HFFc6 (cell line): ENCODE measurements around the gene PRUNE2. TPM values are rescaled to one million over a fixed set of nuclear protein-coding genes. Genes with fewer than 3 reads are reported as not detected.

Experiments used
- DNase-seq: peaks from one replicate; pipeline ENCODE4 v3.0.0-alpha.2; 2018
- H3K27ac Mint-ChIP-seq: 2 replicates; pipeline ENCODE4 v1.8.0; 2020; ENCODE audit warnings: mild to moderate bottlenecking, mixed read lengths
- H3K27me3 Mint-ChIP-seq: 2 replicates; pipeline ENCODE4 v1.8.0; 2021; ENCODE audit warnings: mild to moderate bottlenecking, moderate library complexity, mixed read lengths; ENCODE audit not compliant: insufficient read depth
- H3K36me3 Mint-ChIP-seq: 2 replicates; pipeline ENCODE4 v1.8.0; 2021; ENCODE audit warnings: low read depth, mixed read lengths
- H3K4me1 Mint-ChIP-seq: 2 replicates; pipeline ENCODE4 v1.8.0; 2020; ENCODE audit warnings: low read depth, mixed read lengths
- H3K4me3 Mint-ChIP-seq: 2 replicates; pipeline ENCODE4 v1.8.0; 2020; ENCODE audit warnings: mild to moderate bottlenecking, moderate library complexity, mixed read lengths
- H3K9me3 Mint-ChIP-seq: 2 replicates; pipeline ENCODE4 v1.8.0; 2020; ENCODE audit warnings: mild to moderate bottlenecking, mixed read lengths
- CTCF ChIP-seq: fragments of 200-600 bp; sonication (generic); IDR thresholded peaks from 2 replicates; pipeline ENCODE4 v1.5.0; 2021; ENCODE audit warnings: antibody characterized with exemption, mild to moderate bottlenecking
- total RNA-seq, 6 experiments: library from RNA; stranded (reverse); fragmentation: NEBNext Ultra II Directional; extraction: Animal tissue kit (Norgen Biotek cat#: 25700); gene quantifications; 2 replicates in 1 of 6; 3 replicates in 5 of 6; pipeline ENCODE4 v1.2.3, GENCODE V29; 2021

The PRUNE2 gene
- total RNA-seq, 6 experiments from 2014 or later, result 0.02 to 0.29 (median 0.16) TPM; not detected in 2

DNA sequence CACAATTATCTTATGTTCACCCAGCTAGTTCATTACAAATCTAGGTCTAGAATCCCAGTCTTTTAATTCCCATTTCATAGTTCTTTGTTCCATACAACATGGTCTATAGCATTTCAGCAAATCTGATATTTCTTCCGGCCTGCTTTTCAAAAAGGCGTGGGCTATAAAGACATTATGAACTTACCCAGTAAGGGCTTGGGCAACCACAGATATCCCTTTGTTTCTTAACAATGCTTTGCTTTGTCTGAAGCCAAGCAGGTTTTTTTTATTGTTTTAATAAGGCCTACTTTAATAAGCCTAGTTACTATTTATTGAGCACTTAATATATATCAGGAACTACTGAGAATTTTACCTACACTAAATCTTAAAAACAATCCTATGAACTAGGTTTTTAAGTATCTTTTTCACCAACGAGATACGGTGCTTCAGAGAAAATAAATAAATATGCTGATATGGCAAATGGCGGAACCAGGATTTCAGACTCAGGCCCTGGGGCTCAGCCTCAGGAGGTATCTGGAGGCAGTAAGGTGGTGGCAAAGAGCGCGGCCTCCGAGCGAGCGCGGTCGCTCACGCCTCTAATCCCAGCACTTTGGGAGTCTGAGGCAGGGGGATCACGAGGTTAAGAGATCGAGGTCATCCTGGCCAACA, 112.0 kb downstream of the PRUNE2 start:
- H3K4me3 Mint-ChIP-seq, result no peak overlapping the region
- no peak for DNase-seq
- H3K36me3 Mint-ChIP-seq, result no peaks in the 10 kb centered on the region
- no peak overlapping the region for H3K27ac Mint-ChIP-seq
- no peaks in the 10 kb centered on the region for H3K9me3 Mint-ChIP-seq
- peaks cover 12% of the 10 kb centered on the region for H3K27me3 Mint-ChIP-seq
- TF ChIP-seq CTCF, result no peak
- no peaks in the 10 kb centered on the region for H3K4me1 Mint-ChIP-seq

DNA sequence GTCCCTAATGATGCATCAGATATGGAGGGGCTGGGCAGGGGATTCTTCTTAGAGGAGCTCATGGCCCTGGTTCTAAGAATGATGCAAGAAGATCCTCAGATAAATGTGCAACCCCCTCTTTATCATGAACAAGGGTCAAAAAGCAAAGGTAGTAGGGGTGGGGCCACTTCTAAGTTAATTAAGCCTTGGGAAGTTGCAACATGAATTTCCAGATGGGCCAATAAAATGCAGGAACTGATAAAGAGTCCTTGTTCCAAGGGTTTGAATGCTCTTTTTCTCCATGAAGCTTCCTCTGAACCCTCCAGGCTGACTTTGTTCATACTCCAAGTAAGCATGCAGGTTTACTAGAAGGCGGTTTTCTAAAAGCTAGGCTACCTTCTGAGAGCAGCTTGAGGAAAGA, 116.1 kb downstream of the PRUNE2 start:
- Mint-ChIP-seq H3K4me3 (no peak overlapping the region), H3K36me3 (no peaks in the 10 kb centered on the region), H3K4me1 (no peaks in the 10 kb centered on the region), H3K9me3 (no peaks in the 10 kb centered on the region), H3K27ac (no peak overlapping the region), H3K27me3 (peaks cover 10% of the 10 kb centered on the region)
- no peak for TF ChIP-seq CTCF
- no peak for DNase-seq

DNA sequence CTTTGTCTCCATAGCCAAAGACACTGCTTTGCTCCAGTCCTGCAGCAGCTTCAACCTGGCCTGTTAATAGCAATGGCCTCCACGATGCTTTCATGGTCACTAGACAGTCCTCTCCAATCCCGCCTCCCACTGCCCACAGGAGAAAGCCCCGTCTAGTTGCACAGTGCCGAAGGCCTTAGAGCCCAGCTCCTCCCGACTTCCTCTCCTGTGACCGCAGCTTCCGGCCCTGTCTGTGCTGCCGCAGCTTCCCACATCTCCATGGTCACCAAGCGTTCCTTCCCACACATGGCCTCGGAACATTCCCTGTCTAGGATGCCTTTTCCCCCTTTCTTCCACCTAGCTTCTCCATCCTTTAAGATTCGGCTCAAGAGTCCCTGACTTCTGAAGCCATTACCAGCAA, 118.2 kb downstream of the PRUNE2 start:
- peaks cover 11% of the 10 kb centered on the region for H3K27me3 Mint-ChIP-seq
- H3K27ac Mint-ChIP-seq, result no peak overlapping the region
- no peak overlapping the region for H3K4me3 Mint-ChIP-seq
- no peak for DNase-seq
- H3K36me3 Mint-ChIP-seq, result no peaks in the 10 kb centered on the region
- H3K4me1 Mint-ChIP-seq, result no peaks in the 10 kb centered on the region
- no peaks in the 10 kb centered on the region for H3K9me3 Mint-ChIP-seq
- TF ChIP-seq CTCF, result no peak

GRCh38 chr9:76785501-76785900, 120.4 kb downstream of the PRUNE2 start:
- Mint-ChIP-seq H3K4me1 (no peaks in the 10 kb centered on the region), H3K27me3 (peaks cover 11% of the 10 kb centered on the region), H3K36me3 (no peaks in the 10 kb centered on the region), H3K4me3 (no peak overlapping the region), H3K27ac (no peak overlapping the region), H3K9me3 (no peaks in the 10 kb centered on the region)
- DNase-seq, result no peak
- no peak for TF ChIP-seq CTCF

GRCh38 chr9:76784881-76785280, 121.0 kb downstream of the PRUNE2 start:
- H3K36me3 Mint-ChIP-seq, result no peaks in the 10 kb centered on the region
- no peaks in the 10 kb centered on the region for H3K4me1 Mint-ChIP-seq
- H3K4me3 Mint-ChIP-seq, result no peak overlapping the region
- H3K27ac Mint-ChIP-seq, result no peak overlapping the region
- DNase-seq, result no peak
- TF ChIP-seq CTCF, result no peak
- peaks cover 11% of the 10 kb centered on the region for H3K27me3 Mint-ChIP-seq
- no peaks in the 10 kb centered on the region for H3K9me3 Mint-ChIP-seq
